Esophagus (tissue), 2 donors: Measurements from ENCODE around the gene ASPSCR1. TPM values are rescaled to one million over a fixed set of nuclear protein-coding genes. Genes with fewer than 3 reads are reported as not detected.
A peak's percentile ranks its signal among the peaks of the same experiment; 100 is the strongest.

ENCODE experiments used
- H3K27ac ChIP-seq, 2 donors: one replicate each; pipeline ENCODE4 v1.5.1; 2013; ENCODE audit warnings: low read depth in 2 of 2, mild to moderate bottlenecking in 2 of 2, inconsistent platforms in 1 of 2, low read length in 1 of 2, moderate library complexity in 1 of 2
- H3K27me3 ChIP-seq, 2 donors: one replicate each; pipeline ENCODE4 v1.6.1; 2013; ENCODE audit warnings: low read length in 2 of 2, control low read depth in 1 of 2, mild to moderate bottlenecking in 1 of 2; ENCODE audit not compliant: insufficient read depth in 2 of 2, control insufficient read depth in 1 of 2
- H3K36me3 ChIP-seq, 2 donors: one replicate each; pipeline ENCODE4 v1.6.1; 2013; ENCODE audit warnings: low read length in 1 of 2; ENCODE audit not compliant: control insufficient read depth in 2 of 2, insufficient read depth in 2 of 2
- H3K4me1 ChIP-seq, 2 donors: one replicate each; pipeline ENCODE4 v1.6.1; 2013; ENCODE audit warnings: low read length in 1 of 2; ENCODE audit not compliant: control insufficient read depth in 2 of 2, insufficient read depth in 2 of 2
- H3K4me3 ChIP-seq, 2 donors: one replicate each; pipeline ENCODE4 v1.5.1; 2013; ENCODE audit warnings: low read length in 2 of 2, mild to moderate bottlenecking in 2 of 2, low read depth in 1 of 2, moderate library complexity in 1 of 2
- H3K9me3 ChIP-seq, 2 donors: one replicate each; pipeline ENCODE4 v1.6.1; 2013; ENCODE audit warnings: mild to moderate bottlenecking in 2 of 2, low read depth in 1 of 2, low read length in 1 of 2, moderate library complexity in 1 of 2; ENCODE audit not compliant: control insufficient read depth in 2 of 2, insufficient read depth in 1 of 2
- WGBS, 2 donors: extraction: QIAGEN DNeasy Blood & Tissue Kit; methylation state at CpG; one replicate each; pipeline ENCODE4 v1.1.7; 2013; 5-methylcytosine and 5-hydroxymethylcytosine counted together
- polyA plus RNA-seq, 2 donors: library from polyadenylated mRNA; stranded (reverse); fragments of 200-250 nt; gene quantifications; one replicate each; pipeline ENCODE4 v1.2.3, GENCODE V29; 2013
- donor health status: healthy with polysubstance abuse.
- donor health status: Bipolar disorder and iron deficiency.

The ASPSCR1 gene
- polyA plus RNA-seq, 2 donors, result 19.1 to 29.8 TPM

- Histone ChIP-seq H3K27me3 (no peaks in the 10 kb centered on the region), H3K27ac (no peak overlapping the region), H3K36me3 (no peaks in the 10 kb centered on the region), H3K4me1 (peaks cover 0 to 15% of the 10 kb centered on the region in 2 donors), H3K4me3 (no peak overlapping the region), H3K9me3 (no peaks in the 10 kb centered on the region)
- WGBS, 2 donors, result 84 to 89% methylated on average over 9 of the region's 9 CpGs
Observed at GRCh38 chr17:81932333-81932983, 45.0 kb upstream of the ASPSCR1 start.

- Histone ChIP-seq H3K27me3 (no peaks in the 10 kb centered on the region), H3K4me3 (no peak overlapping the region), H3K9me3 (no peaks in the 10 kb centered on the region), H3K4me1 (peaks cover 0 to 15% of the 10 kb centered on the region in 2 donors), H3K27ac (no peak overlapping the region), H3K36me3 (no peaks in the 10 kb centered on the region)
- 81 to 83% methylated on average over 14 of the region's 14 CpGs for WGBS, 2 donors
Observed at GRCh38 chr17:81933178-81933699, 44.2 kb upstream of the ASPSCR1 start.

DNA sequence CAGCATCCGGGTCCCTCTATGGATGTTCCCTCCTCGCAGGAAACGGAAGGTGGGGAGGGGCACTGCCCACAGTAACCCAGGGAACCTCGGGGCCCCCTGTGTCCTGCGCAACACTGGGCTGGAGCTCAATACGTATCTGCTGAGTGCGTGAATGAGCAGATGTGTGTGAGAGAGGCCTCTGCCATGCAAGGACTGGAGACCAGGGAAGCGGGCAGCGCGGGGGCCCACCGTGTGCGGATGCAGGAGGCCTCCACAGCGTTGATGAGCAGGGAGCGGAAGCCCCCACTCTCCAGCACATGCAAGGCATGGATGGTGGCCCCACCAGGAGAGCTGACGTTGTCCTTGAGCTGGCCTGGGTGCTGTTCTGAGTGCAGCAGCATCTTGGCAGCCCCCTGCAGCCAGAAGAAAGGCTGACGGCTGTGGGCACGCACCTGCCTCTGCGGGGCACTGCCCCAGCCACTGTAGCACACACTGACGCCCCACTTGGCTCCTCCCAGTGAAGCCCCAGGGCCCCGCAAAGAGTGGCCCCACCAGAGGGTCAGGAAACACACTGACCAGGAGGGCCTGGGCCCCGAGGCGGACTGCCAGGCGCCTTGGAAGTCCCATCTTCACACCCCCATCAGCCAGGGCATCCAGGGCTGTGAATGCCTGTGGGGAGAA is 43.2 kb upstream of the ASPSCR1 start:
- H3K27ac ChIP-seq, result no peak overlapping the region
- H3K27me3 ChIP-seq, result no peaks in the 10 kb centered on the region
- peaks cover 0 to 6% of the 10 kb centered on the region in 2 donors for H3K4me1 ChIP-seq
- 82 to 85% methylated on average over 23 of the region's 23 CpGs for WGBS, 2 donors
- no peaks in the 10 kb centered on the region for H3K9me3 ChIP-seq
- no peak overlapping the region for H3K4me3 ChIP-seq
- no peaks in the 10 kb centered on the region for H3K36me3 ChIP-seq

- Histone ChIP-seq H3K27me3 (no peaks in the 10 kb centered on the region), H3K36me3 (no peaks in the 10 kb centered on the region), H3K4me1 (peaks cover 0 to 12% of the 10 kb centered on the region in 2 donors), H3K4me3 (no peak overlapping the region), H3K9me3 (no peaks in the 10 kb centered on the region), H3K27ac (no peak overlapping the region)
- WGBS, 2 donors, result 92 to 93% methylated on average over 38 of the region's 38 CpGs
Observed at GRCh38 chr17:81934850-81935708, 42.4 kb upstream of the ASPSCR1 start.

DNA sequence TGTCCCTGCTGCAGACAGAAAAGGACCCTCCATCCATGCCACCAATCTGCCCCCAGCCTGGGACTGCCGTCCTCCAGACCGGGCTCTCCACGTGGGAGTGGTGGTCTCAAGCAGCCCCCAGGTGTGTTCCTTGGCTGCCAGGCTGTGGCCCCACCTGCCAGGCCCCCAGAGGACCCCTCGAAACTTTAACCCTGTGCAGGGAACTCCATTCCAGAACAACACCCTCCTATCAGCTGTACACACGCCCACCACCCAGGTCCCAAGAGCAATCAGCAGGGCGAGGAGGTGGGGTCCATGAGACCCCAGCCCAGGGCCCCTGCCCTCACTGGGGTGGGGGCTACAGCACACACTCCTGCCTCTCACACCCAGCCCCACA is 41.7 kb upstream of the ASPSCR1 start:
- no peaks in the 10 kb centered on the region for H3K27me3 ChIP-seq
- H3K9me3 ChIP-seq, result no peaks in the 10 kb centered on the region
- peaks cover 0 to 12% of the 10 kb centered on the region in 2 donors for H3K4me1 ChIP-seq
- H3K36me3 ChIP-seq, result no peaks in the 10 kb centered on the region
- 87 to 89% methylated on average over 6 of the region's 6 CpGs for WGBS, 2 donors
- no peak overlapping the region for H3K27ac ChIP-seq
- H3K4me3 ChIP-seq, result no peak overlapping the region

GRCh38 chr17:81939218-81939617 is 38.2 kb upstream of the ASPSCR1 start:
- WGBS, 2 donors, result 79% methylated on average over 15 of the region's 15 CpGs
- Histone ChIP-seq H3K9me3 (no peaks in the 10 kb centered on the region), H3K27me3 (no peaks in the 10 kb centered on the region), H3K4me1 (peaks cover 0 to 12% of the 10 kb centered on the region in 2 donors), H3K4me3 (no peak overlapping the region), H3K36me3 (no peaks in the 10 kb centered on the region), H3K27ac (no peak overlapping the region)

DNA sequence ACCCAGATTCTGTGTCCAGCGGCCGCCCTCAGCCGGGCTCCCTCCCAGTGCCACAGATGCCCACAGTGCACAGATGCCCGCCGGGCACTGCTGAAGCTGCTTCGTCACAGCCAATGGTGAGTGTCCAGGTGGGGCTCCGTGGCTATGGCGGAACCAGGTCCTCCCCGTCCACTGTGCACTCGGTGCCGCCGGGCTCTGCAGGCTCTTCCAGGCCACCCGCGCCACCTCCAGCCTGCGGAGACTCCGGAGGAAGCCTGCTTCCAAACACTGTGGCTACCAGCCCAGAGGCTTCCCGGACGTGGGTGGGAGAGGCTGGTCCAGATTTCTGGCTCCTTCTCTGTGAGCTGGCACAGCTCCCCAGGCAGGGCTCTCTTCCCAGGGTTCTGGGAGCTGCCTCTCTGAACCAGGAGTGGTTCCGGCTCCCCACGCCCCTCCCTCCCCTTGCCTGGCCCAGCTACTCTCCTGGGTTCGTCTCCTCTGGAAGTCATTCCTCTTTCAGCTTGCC is 37.5 kb upstream of the ASPSCR1 start:
- H3K4me1 ChIP-seq, result peaks cover 0 to 12% of the 10 kb centered on the region in 2 donors
- no peaks in the 10 kb centered on the region for H3K27me3 ChIP-seq
- H3K27ac ChIP-seq, result no peak overlapping the region
- no peaks in the 10 kb centered on the region for H3K9me3 ChIP-seq
- WGBS, 2 donors, result 48 to 65% methylated on average over 21 of the region's 21 CpGs
- H3K4me3 ChIP-seq, result no peak overlapping the region
- H3K36me3 ChIP-seq, result no peaks in the 10 kb centered on the region

DNA sequence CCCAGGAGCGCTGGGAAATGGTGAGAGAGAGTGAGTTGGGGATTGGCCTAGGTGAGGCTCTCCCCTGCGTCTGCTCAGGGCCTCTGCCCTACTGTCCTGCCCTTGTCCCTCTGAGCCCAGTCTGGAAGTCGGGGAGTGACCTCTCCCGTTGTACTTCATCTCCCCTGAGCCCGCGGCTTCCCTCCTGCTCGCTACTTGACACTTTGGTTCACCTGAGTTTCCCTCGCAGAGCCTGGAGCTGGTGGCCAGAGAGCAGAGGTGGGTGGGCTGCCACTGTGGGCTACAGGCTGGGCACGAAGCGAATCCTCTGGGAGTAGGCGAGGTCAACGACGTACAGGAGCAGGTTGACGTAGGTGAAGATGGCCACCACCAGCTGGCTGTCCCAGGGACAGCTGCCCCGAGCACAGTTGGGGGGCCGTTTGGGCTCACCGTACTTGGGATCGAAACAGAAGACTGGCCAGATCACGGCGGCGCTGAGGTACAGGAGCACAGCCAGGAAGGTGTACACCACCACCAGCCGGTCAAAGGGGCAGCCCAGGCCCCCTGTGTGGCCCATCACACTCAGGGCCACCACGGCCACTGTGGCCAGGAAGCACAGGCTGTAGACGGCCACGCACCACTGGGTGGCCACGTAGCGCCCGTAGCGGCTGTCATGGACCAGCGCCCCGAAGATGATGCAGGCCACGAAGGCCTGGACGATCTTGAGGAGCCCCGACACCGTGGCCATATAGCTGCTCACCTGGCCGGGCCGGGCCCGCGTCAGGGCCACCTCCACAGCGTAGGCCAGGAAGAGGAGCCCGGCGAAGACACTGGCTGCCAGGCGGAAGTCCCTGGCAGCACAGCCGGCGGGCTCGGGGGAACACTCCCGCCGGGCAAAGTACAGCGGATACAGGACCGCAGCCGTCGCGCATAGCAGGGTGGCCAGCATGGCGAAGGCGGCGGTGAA is 36.6 kb upstream of the ASPSCR1 start:
- H3K9me3 ChIP-seq, result no peaks in the 10 kb centered on the region
- no peaks in the 10 kb centered on the region for H3K27me3 ChIP-seq
- peak overlapping the region in 1 of 2 donors; percentile 7 for H3K4me3 ChIP-seq
- WGBS, 2 donors, result 88 to 89% methylated on average over 55 to 56 of the region's 56 CpGs
- H3K27ac ChIP-seq, result no peak overlapping the region
- H3K36me3 ChIP-seq, result no peaks in the 10 kb centered on the region
- peaks cover 0 to 12% of the 10 kb centered on the region in 2 donors for H3K4me1 ChIP-seq
